Breast epithelium (tissue), 3 donors: ENCODE measurements around the gene SLC28A3.

Experiments
- POLR2A ChIP-seq: fragments of 450-650 bp; IDR thresholded peaks from one replicate; pipeline ENCODE4 v1.6.1; 2016; ENCODE audit warnings: antibody characterized with exemption, mild to moderate bottlenecking, moderate library complexity
- POLR2AphosphoS5 ChIP-seq, 3 donors: sonication (generic); formaldehyde crosslinking; IDR thresholded peaks; one replicate each; pipeline ENCODE4 v1.6.1; 2017; ENCODE audit warnings: antibody characterized with exemption in 3 of 3
- TF ChIP-seq, protein P1 (sequence below), 3 donors: fragments of 450-650 bp; IDR thresholded peaks; one replicate each; pipeline ENCODE4 v1.5.1; 2016 to 2017; ENCODE audit warnings: antibody characterized with exemption in 3 of 3, mild to moderate bottlenecking in 3 of 3, moderate library complexity in 3 of 3

DNA sequence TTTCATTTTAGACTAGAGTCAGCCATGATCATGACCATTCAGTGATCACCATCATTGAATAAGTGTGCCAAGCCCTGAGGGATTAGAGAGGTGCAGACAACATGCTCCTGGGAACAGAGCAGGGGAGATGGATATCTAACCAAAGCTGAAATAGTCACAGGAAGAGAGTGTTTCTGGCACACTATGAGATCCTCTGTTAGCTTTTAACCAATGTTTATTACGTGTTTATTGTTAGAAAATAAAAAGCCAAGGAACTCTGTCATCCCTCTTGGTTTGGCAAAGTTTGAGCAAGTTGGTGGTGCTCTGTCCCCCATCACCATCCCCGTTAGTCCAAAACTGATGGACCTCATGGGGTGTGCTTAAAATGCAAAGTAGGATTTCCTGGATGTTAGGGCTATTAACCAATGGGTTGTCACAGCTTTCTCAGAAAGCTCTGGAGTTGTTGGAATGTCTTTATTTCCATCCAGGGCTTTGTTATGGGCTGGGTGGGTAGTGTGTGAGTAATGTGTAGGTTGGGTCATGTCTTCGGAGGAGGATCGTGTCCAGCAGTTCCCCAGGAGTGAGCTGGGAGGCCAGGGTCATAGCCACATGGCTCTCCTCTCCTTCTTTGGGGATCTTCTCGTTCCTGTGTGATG is 34.9 kb downstream of the SLC28A3 start:
- TF ChIP-seq, protein P1, sequence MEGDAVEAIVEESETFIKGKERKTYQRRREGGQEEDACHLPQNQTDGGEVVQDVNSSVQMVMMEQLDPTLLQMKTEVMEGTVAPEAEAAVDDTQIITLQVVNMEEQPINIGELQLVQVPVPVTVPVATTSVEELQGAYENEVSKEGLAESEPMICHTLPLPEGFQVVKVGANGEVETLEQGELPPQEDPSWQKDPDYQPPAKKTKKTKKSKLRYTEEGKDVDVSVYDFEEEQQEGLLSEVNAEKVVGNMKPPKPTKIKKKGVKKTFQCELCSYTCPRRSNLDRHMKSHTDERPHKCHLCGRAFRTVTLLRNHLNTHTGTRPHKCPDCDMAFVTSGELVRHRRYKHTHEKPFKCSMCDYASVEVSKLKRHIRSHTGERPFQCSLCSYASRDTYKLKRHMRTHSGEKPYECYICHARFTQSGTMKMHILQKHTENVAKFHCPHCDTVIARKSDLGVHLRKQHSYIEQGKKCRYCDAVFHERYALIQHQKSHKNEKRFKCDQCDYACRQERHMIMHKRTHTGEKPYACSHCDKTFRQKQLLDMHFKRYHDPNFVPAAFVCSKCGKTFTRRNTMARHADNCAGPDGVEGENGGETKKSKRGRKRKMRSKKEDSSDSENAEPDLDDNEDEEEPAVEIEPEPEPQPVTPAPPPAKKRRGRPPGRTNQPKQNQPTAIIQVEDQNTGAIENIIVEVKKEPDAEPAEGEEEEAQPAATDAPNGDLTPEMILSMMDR (IDR thresholded peaks at IDR 0.05) = no peak
- TF ChIP-seq POLR2A (no peak), POLR2AphosphoS5 (IDR thresholded peaks at IDR 0.05) (no peak)
